GM23338 (cell line): Measurements from ENCODE around the gene TPX2. TPM values are rescaled to one million over a fixed set of nuclear protein-coding genes. Genes with fewer than 3 reads are reported as not detected.

Source experiments
- ATAC-seq: fragments of 200-7000 bp; cut with Tn5 transposase; 3 replicates; pipeline ENCODE4 v1.9.1; 2020
- DNase-seq: peaks from one replicate; pipeline ENCODE4 v3.0.0-alpha.2; 2015; ENCODE audit warnings: low spot score
- H2AFZ ChIP-seq: fragments of 200-600 bp; sonication (generic); 2 replicates; pipeline ENCODE4 v1.8.0; 2016; ENCODE audit warnings: antibody characterized with exemption, mild to moderate bottlenecking, moderate library complexity
- H3F3A ChIP-seq: fragments of 200-600 bp; sonication (generic); replicated peaks from 2 replicates; pipeline ENCODE4 v1.8.0; 2017; ENCODE audit warnings: antibody characterized with exemption, mixed run types, low read depth
- H3K27ac ChIP-seq: fragments of 200-600 bp; sonication (generic); 2 replicates; pipeline ENCODE4 v1.6.1; 2016; ENCODE audit warnings: low read depth
- H3K27me3 ChIP-seq: fragments of 200-600 bp; sonication (generic); 2 replicates; pipeline ENCODE4 v1.8.0; 2016; ENCODE audit warnings: mild to moderate bottlenecking, mixed run types, moderate library complexity; ENCODE audit not compliant: insufficient read depth
- H3K36me3 ChIP-seq: fragments of 200-600 bp; sonication (generic); 2 replicates; pipeline ENCODE4 v1.8.0; 2016; ENCODE audit warnings: mild to moderate bottlenecking; ENCODE audit not compliant: insufficient read depth
- H3K4me1 ChIP-seq: fragments of 200-600 bp; sonication (generic); 2 replicates; pipeline ENCODE4 v1.8.0; 2016; ENCODE audit warnings: mild to moderate bottlenecking, moderate library complexity; ENCODE audit not compliant: insufficient read depth
- H3K4me2 ChIP-seq: fragments of 200-600 bp; sonication (generic); 2 replicates; pipeline ENCODE4 v1.7.1; 2017; ENCODE audit warnings: mixed run types
- H3K4me3 ChIP-seq: fragments of 200-600 bp; sonication (generic); 2 replicates; pipeline ENCODE4 v1.6.1; 2016; ENCODE audit warnings: mixed run types
- H3K79me2 ChIP-seq: fragments of 200-600 bp; sonication (generic); replicated peaks from 2 replicates; pipeline ENCODE4 v1.8.0; 2017; ENCODE audit warnings: mild to moderate bottlenecking; ENCODE audit not compliant: insufficient read depth
- H3K9me2 ChIP-seq: fragments of 200-600 bp; sonication (generic); 2 replicates; pipeline ENCODE4 v1.8.0; 2017; ENCODE audit not compliant: insufficient read depth
- H4K20me1 ChIP-seq: fragments of 200-600 bp; sonication (generic); replicated peaks from 2 replicates; pipeline ENCODE4 v1.8.0; 2017; ENCODE audit warnings: mild to moderate bottlenecking; ENCODE audit not compliant: insufficient read depth
- H3K27ac Mint-ChIP-seq: 2 replicates; pipeline ENCODE4 v1.8.0; 2020; ENCODE audit warnings: inconsistent platforms, mild to moderate bottlenecking, moderate library complexity, mixed read lengths
- H3K27me3 Mint-ChIP-seq: 3 replicates; pipeline ENCODE4 v1.8.0; 2022; ENCODE audit warnings: low read depth, mild to moderate bottlenecking, moderate library complexity, mixed read lengths, inconsistent platforms; ENCODE audit not compliant: insufficient read depth, poor library complexity
- H3K36me3 Mint-ChIP-seq: 3 replicates; pipeline ENCODE4 v1.8.0; 2021; ENCODE audit warnings: low read depth, mild to moderate bottlenecking, inconsistent platforms, moderate library complexity, mixed read lengths
- H3K4me1 Mint-ChIP-seq: 3 replicates; pipeline ENCODE4 v1.8.0; 2020; ENCODE audit warnings: mild to moderate bottlenecking, inconsistent platforms, mixed read lengths
- H3K4me3 Mint-ChIP-seq: 3 replicates; pipeline ENCODE4 v1.8.0; 2021; ENCODE audit warnings: moderate library complexity, mild to moderate bottlenecking, inconsistent platforms, mixed read lengths
- H3K9me3 Mint-ChIP-seq: 3 replicates; pipeline ENCODE4 v1.8.0; 2020; ENCODE audit warnings: moderate library complexity, mild to moderate bottlenecking, inconsistent platforms, mixed read lengths
- CREB1 ChIP-seq: fragments of 250-450 bp; sonication (Bioruptor Pico); IDR thresholded peaks from 2 replicates; pipeline ENCODE4 v1.5.0; 2020; ENCODE audit warnings: low read depth, mild to moderate bottlenecking, moderate library complexity
- ETS1 ChIP-seq: IDR thresholded peaks from 2 replicates; pipeline ENCODE4 v1.6.1; 2016; ENCODE audit warnings: antibody characterized with exemption
- EZH2 ChIP-seq: fragments of 200-600 bp; sonication (generic); IDR thresholded peaks from one replicate; pipeline ENCODE4 v1.8.0; 2017; ENCODE audit warnings: antibody characterized with exemption, mild to moderate bottlenecking, low read depth; ENCODE audit not compliant: unreplicated experiment
- POLR2AphosphoS5 ChIP-seq: IDR thresholded peaks from 2 replicates; pipeline ENCODE4 v1.6.1; 2016; ENCODE audit warnings: antibody characterized with exemption, low read depth
- STAT1 ChIP-seq: IDR thresholded peaks from one replicate; pipeline ENCODE4 v1.6.1; 2016; ENCODE audit warnings: antibody characterized with exemption; ENCODE audit not compliant: unreplicated experiment
- ZNF114 ChIP-seq: fragments of 250-450 bp; sonication (Bioruptor Pico); IDR thresholded peaks from 2 replicates; pipeline ENCODE4 v1.5.0; 2020; ENCODE audit warnings: mild to moderate bottlenecking, moderate library complexity
- ZNF331 ChIP-seq: fragments of 250-450 bp; sonication (Bioruptor Pico); IDR thresholded peaks from 2 replicates; pipeline ENCODE4 v1.5.0; 2020; ENCODE audit warnings: low read depth, mild to moderate bottlenecking, moderate library complexity
- long read RNA-seq: library from polyadenylated mRNA; unstranded; transcript quantifications from one replicate; pipeline ENCODE4 v2.0.0, GENCODE V29; 2020; ENCODE audit not compliant: unreplicated experiment
- polyA plus RNA-seq: library from polyadenylated mRNA; unstranded; fragments of >200 nt; fragmentation: Nextera tagmentation; extraction: Ambion mirVana; gene quantifications from 2 replicates; pipeline ENCODE4 v1.2.1, GENCODE V29; 2016
- total RNA-seq: library from RNA; depleted of rRNA; stranded (reverse); fragments of >200 nt; shearing (Covaris generic); gene quantifications from 2 replicates; pipeline ENCODE4 v1.2.3, GENCODE V29; 2014; rRNA removed
- TF ChIP-seq, protein P1 (sequence below), 2 experiments: fragments of 200-600 bp in 1 of 2; sonication (generic) in 1 of 2; conservative IDR thresholded peaks; 2 replicates each; pipeline versions ENCODE4 v1.5.1 to v1.6.1; 2016 to 2017; ENCODE audit warnings: antibody characterized with exemption in 2 of 2, low read depth in 2 of 2, mild to moderate bottlenecking in 2 of 2, moderate library complexity in 1 of 2

TPX2 gene, protein sequence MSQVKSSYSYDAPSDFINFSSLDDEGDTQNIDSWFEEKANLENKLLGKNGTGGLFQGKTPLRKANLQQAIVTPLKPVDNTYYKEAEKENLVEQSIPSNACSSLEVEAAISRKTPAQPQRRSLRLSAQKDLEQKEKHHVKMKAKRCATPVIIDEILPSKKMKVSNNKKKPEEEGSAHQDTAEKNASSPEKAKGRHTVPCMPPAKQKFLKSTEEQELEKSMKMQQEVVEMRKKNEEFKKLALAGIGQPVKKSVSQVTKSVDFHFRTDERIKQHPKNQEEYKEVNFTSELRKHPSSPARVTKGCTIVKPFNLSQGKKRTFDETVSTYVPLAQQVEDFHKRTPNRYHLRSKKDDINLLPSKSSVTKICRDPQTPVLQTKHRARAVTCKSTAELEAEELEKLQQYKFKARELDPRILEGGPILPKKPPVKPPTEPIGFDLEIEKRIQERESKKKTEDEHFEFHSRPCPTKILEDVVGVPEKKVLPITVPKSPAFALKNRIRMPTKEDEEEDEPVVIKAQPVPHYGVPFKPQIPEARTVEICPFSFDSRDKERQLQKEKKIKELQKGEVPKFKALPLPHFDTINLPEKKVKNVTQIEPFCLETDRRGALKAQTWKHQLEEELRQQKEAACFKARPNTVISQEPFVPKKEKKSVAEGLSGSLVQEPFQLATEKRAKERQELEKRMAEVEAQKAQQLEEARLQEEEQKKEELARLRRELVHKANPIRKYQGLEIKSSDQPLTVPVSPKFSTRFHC
- total RNA-seq: 148 and 159 TPM in 2 replicates
- polyA plus RNA-seq: 94.1 and 101 TPM in 2 replicates
- long read RNA-seq, transcript TPX2-201 (18 exons, 3,497 nt): major isoform, 18 of 107 reads
- long read RNA-seq, partial matches to known transcripts: 70 of 107 reads
- long read RNA-seq, other reads (novel, unspliced or antisense): 19 of 107 reads

DNA sequence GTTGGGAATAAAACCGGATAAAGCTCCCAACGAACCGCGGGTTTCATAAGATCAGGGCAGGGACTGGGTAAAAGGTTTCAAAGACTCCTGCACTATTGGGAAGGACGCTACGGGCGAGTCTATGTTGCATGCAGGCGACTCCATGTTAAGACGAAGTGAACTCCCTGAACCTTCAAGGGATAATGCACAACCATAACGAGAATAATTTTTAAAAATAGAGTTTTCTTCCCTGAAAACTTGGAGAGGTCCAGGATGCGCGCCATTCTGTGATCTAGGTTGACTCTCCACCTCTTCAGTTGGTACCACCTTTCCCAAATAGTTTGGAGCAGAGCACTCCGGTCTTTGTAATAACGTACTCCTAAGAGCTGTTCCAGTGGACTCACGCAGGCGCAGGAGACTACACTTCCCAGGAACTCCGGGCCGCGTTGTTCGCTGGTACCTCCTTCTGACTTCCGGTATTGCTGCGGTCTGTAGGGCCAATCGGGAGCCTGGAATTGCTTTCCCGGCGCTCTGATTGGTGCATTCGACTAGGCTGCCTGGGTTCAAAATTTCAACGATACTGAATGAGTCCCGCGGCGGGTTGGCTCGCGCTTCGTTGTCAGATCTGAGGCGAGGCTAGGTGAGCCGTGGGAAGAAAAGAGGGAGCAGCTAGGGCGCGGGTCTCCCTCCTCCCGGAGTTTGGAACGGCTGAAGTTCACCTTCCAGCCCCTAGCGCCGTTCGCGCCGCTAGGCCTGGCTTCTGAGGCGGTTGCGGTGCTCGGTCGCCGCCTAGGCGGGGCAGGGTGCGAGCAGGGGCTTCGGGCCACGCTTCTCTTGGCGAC, at the start of gene TPX2:
Gene TPX2, plus strand, starts transcription at position 562 of the 821 bp plus-strand sequence. CDS start 18,187 bp downstream, outside the sequence.
- no peak within 1 kb of the TSS for H3K27ac Mint-ChIP-seq
- no peaks in the 10 kb centered on the region for H3K27me3 ChIP-seq
- peak within 1 kb of the TSS; percentile 91 for H3K4me2 ChIP-seq
- H3K4me1 Mint-ChIP-seq: no peaks in the 10 kb centered on the region; the same call in 2 of the 3 replicates
- 0 out of 2 replicates have a peak within 1 kb of the TSS, but pooled peaks have one; percentile 4 for H3K27ac ChIP-seq
- no peaks in the 10 kb centered on the region for H3K9me3 Mint-ChIP-seq
- peaks cover 16% of the 10 kb centered on the region for H3K4me1 ChIP-seq
- no peaks in the 10 kb centered on the region for H3K9me2 ChIP-seq
- H3K36me3 ChIP-seq: peaks cover 13% of the 10 kb centered on the region
- H3K36me3 Mint-ChIP-seq: peaks cover 15% of the 10 kb centered on the region; the same call in 2 of the 3 replicates
- H3F3A ChIP-seq: no peaks in the 10 kb centered on the region; the same call in 1 of the 2 replicates
- ATAC-seq: peak; percentile 98
- H4K20me1 ChIP-seq: peaks cover 24% of the 10 kb centered on the region
- TF ChIP-seq STAT1: no peak
- no peak for TF ChIP-seq ZNF114 (CRISPR knock-in tag)
- peak; percentile 92 for TF ChIP-seq ETS1
- TF ChIP-seq CREB1 (CRISPR knock-in tag): peak; percentile 69
- no peak for TF ChIP-seq ZNF331 (CRISPR knock-in tag)
- no peak for TF ChIP-seq EZH2
- TF ChIP-seq, protein P1, sequence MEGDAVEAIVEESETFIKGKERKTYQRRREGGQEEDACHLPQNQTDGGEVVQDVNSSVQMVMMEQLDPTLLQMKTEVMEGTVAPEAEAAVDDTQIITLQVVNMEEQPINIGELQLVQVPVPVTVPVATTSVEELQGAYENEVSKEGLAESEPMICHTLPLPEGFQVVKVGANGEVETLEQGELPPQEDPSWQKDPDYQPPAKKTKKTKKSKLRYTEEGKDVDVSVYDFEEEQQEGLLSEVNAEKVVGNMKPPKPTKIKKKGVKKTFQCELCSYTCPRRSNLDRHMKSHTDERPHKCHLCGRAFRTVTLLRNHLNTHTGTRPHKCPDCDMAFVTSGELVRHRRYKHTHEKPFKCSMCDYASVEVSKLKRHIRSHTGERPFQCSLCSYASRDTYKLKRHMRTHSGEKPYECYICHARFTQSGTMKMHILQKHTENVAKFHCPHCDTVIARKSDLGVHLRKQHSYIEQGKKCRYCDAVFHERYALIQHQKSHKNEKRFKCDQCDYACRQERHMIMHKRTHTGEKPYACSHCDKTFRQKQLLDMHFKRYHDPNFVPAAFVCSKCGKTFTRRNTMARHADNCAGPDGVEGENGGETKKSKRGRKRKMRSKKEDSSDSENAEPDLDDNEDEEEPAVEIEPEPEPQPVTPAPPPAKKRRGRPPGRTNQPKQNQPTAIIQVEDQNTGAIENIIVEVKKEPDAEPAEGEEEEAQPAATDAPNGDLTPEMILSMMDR (conservative IDR thresholded peaks at IDR 0.05; ENCODE audit: low read depth in 2 of 2): peak in 1 of 2 experiments; percentile 39; a peak in 2 of 4 replicates
- TF ChIP-seq POLR2AphosphoS5: peak; percentile 94
- no peak within 1 kb of the TSS for H3K4me3 Mint-ChIP-seq
- peaks cover 47% of the 10 kb centered on the region for H3K79me2 ChIP-seq
- H3K27me3 Mint-ChIP-seq: peaks cover 4% of the 10 kb centered on the region
- peak within 1 kb of the TSS; percentile 81 for H3K4me3 ChIP-seq
- DNase-seq: peak; percentile 100
- H2AFZ ChIP-seq: peak within 1 kb of the TSS; percentile 5; the same call in 1 of the 2 replicates
